CD14-positive monocyte (primary cell): ENCODE measurements around the gene DAGLA. TPM values are rescaled to one million over a fixed set of nuclear protein-coding genes. Genes with fewer than 3 reads are reported as not detected.

ENCODE experiments used
- DNase-seq, 3 donors: peaks; one replicate each; pipeline ENCODE4 v3.0.0-alpha.2; 2011 to 2022
- H2AFZ ChIP-seq: 2 replicates; pipeline ENCODE4 v1.6.0; 2012; ENCODE audit warnings: mild to moderate bottlenecking, low read depth, low read length, inconsistent platforms; ENCODE audit not compliant: insufficient read depth, poor library complexity, severe bottlenecking
- H3K27ac ChIP-seq, 2 donors: 1 replicate in 1 of 2; 2 replicates in 1 of 2; pipeline ENCODE4 v1.5.1; 2012 to 2013; ENCODE audit warnings: low read length in 2 of 2, control low read depth in 1 of 2, inconsistent platforms in 1 of 2, low read depth in 1 of 2, mild to moderate bottlenecking in 1 of 2
- H3K27me3 ChIP-seq, 2 donors: one replicate each; pipeline versions ENCODE4 v1.6.0 to v1.6.1; 2011 to 2013; ENCODE audit warnings: low read length in 2 of 2; ENCODE audit not compliant: control insufficient read depth in 2 of 2, insufficient read depth in 2 of 2
- H3K36me3 ChIP-seq, 2 donors: replicated peaks in 1 of 2; 1 replicate in 1 of 2; 2 replicates in 1 of 2; pipeline versions ENCODE4 v1.5.1 to v1.6.1; 2012 to 2013; ENCODE audit warnings: low read length in 2 of 2, control low read depth in 1 of 2, inconsistent platforms in 1 of 2, mild to moderate bottlenecking in 1 of 2; ENCODE audit not compliant: insufficient read depth in 2 of 2, control insufficient read depth in 1 of 2
- H3K4me1 ChIP-seq, 2 donors: 1 replicate in 1 of 2; 2 replicates in 1 of 2; pipeline versions ENCODE4 v1.5.1 to v1.6.1; 2012 to 2013; ENCODE audit warnings: low read length in 2 of 2, control low read depth in 1 of 2, inconsistent platforms in 1 of 2, mild to moderate bottlenecking in 1 of 2, moderate library complexity in 1 of 2; ENCODE audit not compliant: insufficient read depth in 2 of 2, control insufficient read depth in 1 of 2
- H3K4me2 ChIP-seq: replicated peaks from 2 replicates; pipeline ENCODE3; 2012; ENCODE audit warnings: low read length, moderate library complexity, mild to moderate bottlenecking; ENCODE audit not compliant: poor library complexity, severe bottlenecking; ENCODE audit errors: extremely low read depth
- H3K4me3 ChIP-seq, 3 experiments: fragments of 200-600 bp in 1 of 3; sonication (generic) in 1 of 3; replicated peaks in 1 of 3; 1 replicate in 2 of 3; 2 replicates in 1 of 3; pipeline ENCODE4 v1.5.1; 2011 to 2013; ENCODE audit warnings: low read length in 3 of 3, mild to moderate bottlenecking in 3 of 3, control low read depth in 2 of 3, low read depth in 2 of 3, inconsistent platforms in 1 of 3, moderate library complexity in 1 of 3
- H3K79me2 ChIP-seq: 2 replicates; pipeline ENCODE4 v1.6.0; 2012; ENCODE audit warnings: mild to moderate bottlenecking, control low read depth, inconsistent platforms, low read length, moderate library complexity; ENCODE audit not compliant: insufficient read depth
- H3K9ac ChIP-seq: 2 replicates; pipeline ENCODE4 v1.6.0; 2017; ENCODE audit warnings: low read length, mild to moderate bottlenecking; ENCODE audit not compliant: insufficient read depth, poor library complexity, severe bottlenecking
- H3K9me3 ChIP-seq, 2 donors: replicated peaks in 1 of 2; 1 replicate in 1 of 2; 2 replicates in 1 of 2; pipeline versions ENCODE4 v1.5.1 to v1.6.1; 2012 to 2013; ENCODE audit warnings: low read length in 2 of 2, control low read depth in 1 of 2; ENCODE audit not compliant: control insufficient read depth in 1 of 2, insufficient read depth in 1 of 2
- H4K20me1 ChIP-seq: 2 replicates; pipeline ENCODE4 v1.6.0; 2012; ENCODE audit warnings: mild to moderate bottlenecking, low read length, control low read depth, moderate library complexity; ENCODE audit not compliant: insufficient read depth
- H3K27ac Mint-ChIP-seq, 7 donors: one replicate each; pipeline ENCODE4 v1.8.0; 2020; ENCODE audit warnings: mild to moderate bottlenecking in 7 of 7, mixed read lengths in 7 of 7, moderate library complexity in 6 of 7, inconsistent platforms in 2 of 7
- H3K27me3 Mint-ChIP-seq, 3 donors: one replicate each; pipeline ENCODE4 v1.8.0; 2021 to 2022; ENCODE audit warnings: low read depth in 3 of 3, mild to moderate bottlenecking in 3 of 3, mixed read lengths in 3 of 3, moderate library complexity in 3 of 3, inconsistent platforms in 1 of 3
- H3K36me3 Mint-ChIP-seq, 2 donors: one replicate each; pipeline ENCODE4 v1.8.0; 2020; ENCODE audit warnings: mixed read lengths in 2 of 2, inconsistent platforms in 1 of 2, mild to moderate bottlenecking in 1 of 2
- H3K4me1 Mint-ChIP-seq: one replicate; pipeline ENCODE4 v1.8.0; 2020; ENCODE audit warnings: mild to moderate bottlenecking, mixed read lengths
- H3K4me3 Mint-ChIP-seq, 2 donors: one replicate each; pipeline ENCODE4 v1.8.0; 2020; ENCODE audit warnings: mild to moderate bottlenecking in 2 of 2, mixed read lengths in 2 of 2, moderate library complexity in 1 of 2
- H3K9me3 Mint-ChIP-seq, 7 donors: one replicate each; pipeline ENCODE4 v1.8.0; 2020 to 2022; ENCODE audit warnings: mixed read lengths in 7 of 7, mild to moderate bottlenecking in 6 of 7, moderate library complexity in 6 of 7, inconsistent platforms in 2 of 7
- WGBS: methylation state at CpG from one replicate; pipeline ENCODE4 v1.1.5; 2013; ENCODE audit warnings: missing lambda C conversion rate; ENCODE audit not compliant: insufficient coverage; 5-methylcytosine and 5-hydroxymethylcytosine counted together
- intact Hi-C, 2 donors: fragments of 100-400 bp; cut with micrococcal nuclease; formaldehyde crosslinking; loops; one replicate each; pipeline versions ENCODE4 v1.15.0 to v1.15.1; 2023
- polyA plus RNA-seq, 3 donors: library from polyadenylated mRNA; depleted of rRNA in 1 of 3; unstranded in 2 of 3; stranded (reverse) in 1 of 3; fragments of 300-500 nt in 2 of 3; fragments of >200 nt in 1 of 3; fragmentation: Illumina TruSeq in 2 of 3; gene quantifications; 1 replicate in 2 of 3; 2 replicates in 1 of 3; pipeline ENCODE4 v1.2.3, GENCODE V29; 2012 to 2021
- TF ChIP-seq, protein P1 (sequence below): fragments of 200-600 bp; IDR thresholded peaks from one replicate; pipeline ENCODE4 v1.8.0; 2022; ENCODE audit warnings: antibody characterized with exemption, mild to moderate bottlenecking

DAGLA gene
- polyA plus RNA-seq, 3 donors, result 0.16 to 6.7 (median 0.73) TPM

DNA sequence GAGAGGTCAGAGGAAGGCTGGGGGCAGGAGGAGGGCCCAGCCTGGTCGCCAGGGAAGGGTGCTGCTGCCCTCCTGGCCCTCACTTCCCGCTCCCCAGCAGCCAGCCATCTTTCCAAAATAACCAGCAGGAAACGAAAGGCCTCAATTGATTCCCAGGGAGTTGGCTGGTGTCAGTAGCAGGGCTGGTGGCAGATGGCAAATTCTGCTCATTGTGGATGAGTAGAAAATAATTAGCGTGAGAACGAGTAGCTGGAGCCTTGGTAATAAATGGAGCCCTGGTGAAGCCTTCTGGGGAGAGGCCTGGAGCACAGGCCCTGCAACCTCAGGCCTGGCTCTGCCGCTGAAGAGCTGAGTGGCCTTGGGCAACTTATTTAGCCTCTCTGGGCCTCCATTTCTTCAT, 31.3 kb downstream of the DAGLA start:
- Histone ChIP-seq H3K27me3 (no peaks in the 10 kb centered on the region), H3K27ac (no peak overlapping the region), H3K4me3 (no peak overlapping the region), H3K9me3 (no peaks in the 10 kb centered on the region), H3K36me3 (no peaks in the 10 kb centered on the region), H3K4me2 (no peak overlapping the region), H3K9ac (no peak overlapping the region), H4K20me1 (no peaks in the 10 kb centered on the region), H3K79me2 (no peaks in the 10 kb centered on the region), H3K4me1 (peaks cover 30 to 39% of the 10 kb centered on the region in 2 donors), H2AFZ (no peak overlapping the region)
- H3K9me3 Mint-ChIP-seq, result no peaks in the 10 kb centered on the region
- intact Hi-C loops, result no loop called here
- 94% methylated on average over 3 of the region's 6 CpGs for WGBS
- no peak overlapping the region for H3K27ac Mint-ChIP-seq
- no peak for DNase-seq
- H3K4me1 Mint-ChIP-seq, result peaks cover 38% of the 10 kb centered on the region
- no peak overlapping the region for H3K4me3 Mint-ChIP-seq
- H3K27me3 Mint-ChIP-seq, result peaks cover 0 to 5% (median 3%) of the 10 kb centered on the region in 3 donors
- TF ChIP-seq, protein P1, sequence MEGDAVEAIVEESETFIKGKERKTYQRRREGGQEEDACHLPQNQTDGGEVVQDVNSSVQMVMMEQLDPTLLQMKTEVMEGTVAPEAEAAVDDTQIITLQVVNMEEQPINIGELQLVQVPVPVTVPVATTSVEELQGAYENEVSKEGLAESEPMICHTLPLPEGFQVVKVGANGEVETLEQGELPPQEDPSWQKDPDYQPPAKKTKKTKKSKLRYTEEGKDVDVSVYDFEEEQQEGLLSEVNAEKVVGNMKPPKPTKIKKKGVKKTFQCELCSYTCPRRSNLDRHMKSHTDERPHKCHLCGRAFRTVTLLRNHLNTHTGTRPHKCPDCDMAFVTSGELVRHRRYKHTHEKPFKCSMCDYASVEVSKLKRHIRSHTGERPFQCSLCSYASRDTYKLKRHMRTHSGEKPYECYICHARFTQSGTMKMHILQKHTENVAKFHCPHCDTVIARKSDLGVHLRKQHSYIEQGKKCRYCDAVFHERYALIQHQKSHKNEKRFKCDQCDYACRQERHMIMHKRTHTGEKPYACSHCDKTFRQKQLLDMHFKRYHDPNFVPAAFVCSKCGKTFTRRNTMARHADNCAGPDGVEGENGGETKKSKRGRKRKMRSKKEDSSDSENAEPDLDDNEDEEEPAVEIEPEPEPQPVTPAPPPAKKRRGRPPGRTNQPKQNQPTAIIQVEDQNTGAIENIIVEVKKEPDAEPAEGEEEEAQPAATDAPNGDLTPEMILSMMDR, result no peak
- peaks cover 0 to 2% of the 10 kb centered on the region in 2 donors for H3K36me3 Mint-ChIP-seq

DNA sequence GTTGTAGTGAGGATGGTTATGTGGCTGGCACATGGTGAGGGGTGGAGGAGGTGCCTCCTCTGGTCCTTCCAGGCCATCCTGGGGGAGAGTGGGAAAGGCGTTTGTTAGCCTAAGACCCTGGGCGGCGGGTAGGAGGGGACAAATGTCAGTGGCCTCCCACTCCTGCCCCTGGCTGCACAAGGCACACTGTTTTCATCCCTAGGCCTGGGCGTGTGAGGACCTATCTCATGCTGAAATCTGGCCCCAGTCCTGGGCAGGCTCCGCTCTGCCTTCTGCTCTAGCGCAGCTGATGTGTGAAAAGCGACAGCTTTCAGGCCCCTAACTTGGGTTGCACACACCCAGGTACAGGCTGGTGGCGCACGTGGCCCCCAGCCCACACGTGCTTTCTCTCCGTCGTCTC, 32.1 kb downstream of the DAGLA start:
- H4K20me1 ChIP-seq, result no peaks in the 10 kb centered on the region
- no peak overlapping the region for H3K27ac ChIP-seq
- H3K9ac ChIP-seq, result no peak overlapping the region
- peaks cover 38 to 48% of the 10 kb centered on the region in 2 donors for H3K4me1 ChIP-seq
- H3K4me2 ChIP-seq, result no peak overlapping the region
- H3K79me2 ChIP-seq, result peaks cover 2% of the 10 kb centered on the region
- over 99% methylated on average over 6 of the region's 12 CpGs for WGBS
- Mint-ChIP-seq H3K4me1 (peaks cover 46% of the 10 kb centered on the region), H3K9me3 (no peaks in the 10 kb centered on the region), H3K36me3 (peaks cover 0 to 2% of the 10 kb centered on the region in 2 donors), H3K27me3 (peaks cover 0 to 6% (median 3%) of the 10 kb centered on the region in 3 donors), H3K27ac (peak overlapping the region in 1 of 7 donors; percentile 62), H3K4me3 (no peak overlapping the region)
- no peak for DNase-seq
- H3K9me3 ChIP-seq, result no peaks in the 10 kb centered on the region
- no peaks in the 10 kb centered on the region for H3K27me3 ChIP-seq
- TF ChIP-seq, protein P1, result no peak
- no peak overlapping the region for H3K4me3 ChIP-seq
- H3K36me3 ChIP-seq, result no peaks in the 10 kb centered on the region
- H2AFZ ChIP-seq, result no peak overlapping the region
- intact Hi-C loops, result no loop called here
